CD4-positive, alpha-beta T cell (primary cell): ENCODE data around the gene OPRL1. TPM values are rescaled to one million over a fixed set of nuclear protein-coding genes. Genes with fewer than 3 reads are reported as not detected.

Source experiments
- ATAC-seq: fragments of 200-7000 bp; cut with Tn5 transposase; one replicate; pipeline ENCODE4 v1.10.0; 2022; ENCODE audit warnings: mild to moderate bottlenecking; ENCODE audit not compliant: poor library complexity
- CTCF ChIA-PET: fragments of 350-600 bp; sonication (Branson Sonifier 250); formaldehyde crosslinking; loops from one replicate; lab custom pipeline; 2021; ENCODE audit warnings: antibody characterized with exemption, inconsistent platforms; lab: Charles Lee
- POLR2A ChIA-PET: fragments of 350-600 bp; sonication (Branson Sonifier 250); formaldehyde crosslinking; loops from one replicate; lab custom pipeline; 2021; ENCODE audit warnings: antibody characterized with exemption, inconsistent platforms; lab: Charles Lee
- DNase-seq, 14 experiments: peaks; one replicate each; pipeline ENCODE4 v3.0.0-alpha.2; 2013 to 2020; ENCODE audit warnings: mixed read lengths in 2 of 14
- H3K27ac ChIP-seq, 2 donors: one replicate each; pipeline versions ENCODE4 v1.5.1 to v1.7.0; 2013; ENCODE audit warnings: low read length in 2 of 2, low read depth in 1 of 2, mild to moderate bottlenecking in 1 of 2
- H3K27me3 ChIP-seq, 2 experiments: 1 replicate in 1 of 2; 2 replicates in 1 of 2; pipeline versions ENCODE4 v1.6.1 to v1.7.0; 2013; ENCODE audit warnings: low read length in 2 of 2, control low read depth in 1 of 2, mild to moderate bottlenecking in 1 of 2, moderate library complexity in 1 of 2; ENCODE audit not compliant: insufficient read depth in 2 of 2, control insufficient read depth in 1 of 2
- H3K36me3 ChIP-seq: one replicate; pipeline ENCODE4 v1.6.1; 2013; ENCODE audit warnings: low read length, control low read depth; ENCODE audit not compliant: insufficient read depth
- H3K4me1 ChIP-seq: one replicate; pipeline ENCODE4 v1.6.1; 2013; ENCODE audit warnings: low read length, control low read depth; ENCODE audit not compliant: insufficient read depth
- H3K4me3 ChIP-seq: one replicate; pipeline ENCODE4 v1.5.1; 2013; ENCODE audit warnings: mild to moderate bottlenecking, low read length, moderate library complexity
- H3K9me3 ChIP-seq, 2 experiments: 1 replicate in 1 of 2; 2 replicates in 1 of 2; pipeline versions ENCODE4 v1.6.1 to v1.7.0; 2013; ENCODE audit warnings: low read length in 2 of 2, mild to moderate bottlenecking in 2 of 2, control low read depth in 1 of 2, moderate library complexity in 1 of 2; ENCODE audit not compliant: control insufficient read depth in 1 of 2, insufficient read depth in 1 of 2
- H3K27ac Mint-ChIP-seq: one replicate; pipeline ENCODE4 v1.8.0; 2020; ENCODE audit warnings: mixed read lengths
- H3K27me3 Mint-ChIP-seq: one replicate; pipeline ENCODE4 v1.8.0; 2021; ENCODE audit warnings: mixed read lengths
- H3K36me3 Mint-ChIP-seq: one replicate; pipeline ENCODE4 v1.8.0; 2021; ENCODE audit warnings: low read depth, mixed read lengths
- H3K4me1 Mint-ChIP-seq: one replicate; pipeline ENCODE4 v1.8.0; 2021; ENCODE audit warnings: low read depth, mixed read lengths
- H3K4me3 Mint-ChIP-seq: one replicate; pipeline ENCODE4 v1.8.0; 2020; ENCODE audit warnings: mild to moderate bottlenecking, mixed read lengths
- H3K9me3 Mint-ChIP-seq: one replicate; pipeline ENCODE4 v1.8.0; 2020; ENCODE audit warnings: mixed read lengths
- intact Hi-C, 2 experiments: fragments of 100-400 bp; cut with DNase I in 1 of 2; cut with micrococcal nuclease in 1 of 2; formaldehyde crosslinking; loops; one replicate each; pipeline versions ENCODE4 v1.15.1 to v1.9.0; 2023 to 2025; cut with DNase I, micrococcal nuclease
- total RNA-seq, 174 experiments: library from RNA in 2 of 174; stranded (reverse) in 2 of 174; gene quantifications; one replicate each; pipeline ENCODE4 v1.2.3 and lab custom pipeline; 2021 to 2026
- TF ChIP-seq, protein P1 (sequence below): fragments of 200-600 bp; IDR thresholded peaks from one replicate; pipeline ENCODE4 v1.8.0; 2022; ENCODE audit warnings: antibody characterized with exemption, mild to moderate bottlenecking

The OPRL1 gene
- total RNA-seq, 2 experiments from 2014 or later, result 1.0 to 1.2 TPM

DNA sequence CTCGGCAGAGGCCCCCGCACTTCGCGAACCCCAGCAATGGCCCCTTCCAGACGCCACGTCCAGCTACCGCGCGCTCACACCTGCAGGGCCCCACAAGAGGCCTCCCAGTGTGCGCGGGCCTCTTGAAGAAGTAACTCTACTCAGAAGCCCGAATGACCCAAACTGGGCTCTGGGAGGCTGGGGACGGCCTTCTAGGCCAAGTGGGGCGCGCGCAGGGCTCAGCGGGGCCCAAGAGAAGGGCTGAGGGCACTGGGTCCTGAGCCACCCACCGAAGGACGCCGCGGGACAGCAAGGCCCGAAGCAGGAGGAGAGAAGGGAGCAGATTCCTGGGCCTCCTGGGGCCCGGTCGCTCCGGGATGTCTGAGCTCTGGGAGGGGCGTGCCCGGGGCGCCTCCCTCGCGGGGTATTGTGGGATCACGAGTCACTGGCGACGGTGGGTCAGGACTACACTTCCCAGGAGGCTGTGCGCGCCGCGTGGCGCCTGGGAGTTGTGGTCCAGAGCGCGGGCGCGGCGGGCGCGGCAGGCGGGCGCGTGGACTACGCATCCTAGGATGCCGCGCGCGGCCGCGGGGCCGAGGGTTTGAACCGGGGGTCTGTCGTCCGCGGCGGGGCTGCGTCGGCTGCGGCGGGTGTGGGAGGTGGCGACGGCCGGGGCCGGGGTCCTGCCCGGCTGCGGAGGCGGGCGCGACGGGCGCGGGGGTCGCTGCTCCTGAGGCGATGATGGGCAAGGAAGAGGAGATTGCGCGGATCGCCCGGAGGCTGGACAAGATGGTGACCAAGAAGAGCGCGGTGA is 17.1 kb upstream of the OPRL1 start, which contains the start of gene TCEA2:
Gene TCEA2, plus strand, starts transcription at position 603 of the 793 bp plus-strand sequence. Its CDS starts 115 bp downstream, at position 718.
- ATAC-seq (peak; percentile 90), DNase-seq (peak; percentile 86 to 96 (median 94))
- H3K27ac Mint-ChIP-seq, result peak within 1 kb of the TSS; percentile 48
- peaks cover 58% of the 10 kb centered on the region for H3K4me1 ChIP-seq
- no peaks in the 10 kb centered on the region for H3K27me3 Mint-ChIP-seq
- TF ChIP-seq, protein P1, sequence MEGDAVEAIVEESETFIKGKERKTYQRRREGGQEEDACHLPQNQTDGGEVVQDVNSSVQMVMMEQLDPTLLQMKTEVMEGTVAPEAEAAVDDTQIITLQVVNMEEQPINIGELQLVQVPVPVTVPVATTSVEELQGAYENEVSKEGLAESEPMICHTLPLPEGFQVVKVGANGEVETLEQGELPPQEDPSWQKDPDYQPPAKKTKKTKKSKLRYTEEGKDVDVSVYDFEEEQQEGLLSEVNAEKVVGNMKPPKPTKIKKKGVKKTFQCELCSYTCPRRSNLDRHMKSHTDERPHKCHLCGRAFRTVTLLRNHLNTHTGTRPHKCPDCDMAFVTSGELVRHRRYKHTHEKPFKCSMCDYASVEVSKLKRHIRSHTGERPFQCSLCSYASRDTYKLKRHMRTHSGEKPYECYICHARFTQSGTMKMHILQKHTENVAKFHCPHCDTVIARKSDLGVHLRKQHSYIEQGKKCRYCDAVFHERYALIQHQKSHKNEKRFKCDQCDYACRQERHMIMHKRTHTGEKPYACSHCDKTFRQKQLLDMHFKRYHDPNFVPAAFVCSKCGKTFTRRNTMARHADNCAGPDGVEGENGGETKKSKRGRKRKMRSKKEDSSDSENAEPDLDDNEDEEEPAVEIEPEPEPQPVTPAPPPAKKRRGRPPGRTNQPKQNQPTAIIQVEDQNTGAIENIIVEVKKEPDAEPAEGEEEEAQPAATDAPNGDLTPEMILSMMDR, result no peak
- intact Hi-C loops, result loop anchor here (1.0 to 10.0 kb wide), 7 partner anchors 16 to 408 kb away; partner anchors contain the start of genes RGS19 (in 2 of the 2), ARFRP1 (in 1 of the 2), DNAJC5 (in 1 of the 2) and PRPF6 (in 1 of the 2)
- no peaks in the 10 kb centered on the region for H3K27me3 ChIP-seq
- peak within 1 kb of the TSS in 1 of 2 donors; percentile 22 for H3K27ac ChIP-seq
- peak within 1 kb of the TSS; percentile 56 for H3K4me3 ChIP-seq
- H3K9me3 ChIP-seq, result no peaks in the 10 kb centered on the region
- ChIA-PET CTCF (interaction anchor here (1.5 to 1.9 kb wide), 2 partner anchors 20 to 24 kb away, joined by 6 to 15 read pairs; no protein-coding TSS in a partner anchor), POLR2A (interaction anchor here (0.7 to 1.9 kb wide), 11 partner anchors 14 to 494 kb away, joined by 3 to 14 read pairs (median 4); partner anchors contain the start of genes LKAAEAR1, OPRL1, RGS19 and SOX18)
- no peaks in the 10 kb centered on the region for H3K9me3 Mint-ChIP-seq
- no peaks in the 10 kb centered on the region for H3K36me3 ChIP-seq
- peak within 1 kb of the TSS; percentile 85 for H3K4me3 Mint-ChIP-seq
- H3K4me1 Mint-ChIP-seq, result peaks cover 41% of the 10 kb centered on the region
- H3K36me3 Mint-ChIP-seq, result no peaks in the 10 kb centered on the region

DNA sequence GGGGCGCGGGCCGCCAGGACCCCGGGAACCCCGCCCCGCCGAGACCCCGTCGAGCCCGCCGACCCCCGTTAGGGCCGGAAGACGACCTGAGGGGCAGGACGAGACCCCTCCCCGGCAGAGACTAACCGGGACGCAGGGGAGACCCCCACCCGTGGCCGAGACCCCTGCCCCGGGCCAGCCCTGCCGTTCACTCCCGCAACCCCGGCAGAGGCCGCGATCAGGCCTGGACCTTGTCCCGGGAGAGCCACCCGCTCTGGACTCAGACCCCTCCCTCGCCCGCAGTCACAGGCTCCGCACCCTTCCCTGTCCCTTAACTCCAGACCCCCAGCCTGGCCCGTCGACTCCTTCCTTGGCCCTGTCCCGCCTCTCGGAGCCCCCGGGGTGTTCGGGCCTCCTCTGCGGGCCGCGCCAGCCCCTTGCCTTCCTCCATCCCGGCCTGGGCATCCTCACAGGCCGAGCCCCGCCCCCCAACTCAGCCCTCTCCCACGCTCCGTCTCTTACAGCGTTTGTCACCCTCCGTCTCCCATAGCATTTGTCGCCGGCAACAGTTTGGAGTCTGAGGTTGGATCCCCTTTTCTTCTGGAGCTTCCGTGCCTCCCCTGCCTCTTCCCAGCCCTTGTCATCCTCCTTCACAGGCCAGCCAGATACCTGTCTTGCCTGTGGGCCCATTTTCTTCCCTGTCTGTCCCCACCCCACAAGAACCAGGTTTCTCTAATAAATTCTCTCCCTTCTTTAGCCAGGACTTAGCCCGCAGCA is 16.3 kb upstream of the OPRL1 start:
- Mint-ChIP-seq H3K36me3 (no peaks in the 10 kb centered on the region), H3K27ac (peak overlapping the region; percentile 48), H3K4me1 (peaks cover 44% of the 10 kb centered on the region), H3K4me3 (peak overlapping the region; percentile 85), H3K9me3 (no peaks in the 10 kb centered on the region), H3K27me3 (no peaks in the 10 kb centered on the region)
- no peak for ATAC-seq
- Histone ChIP-seq H3K4me3 (peak overlapping the region; percentile 56), H3K27me3 (no peaks in the 10 kb centered on the region), H3K36me3 (no peaks in the 10 kb centered on the region), H3K27ac (no peak overlapping the region), H3K4me1 (peaks cover 60% of the 10 kb centered on the region), H3K9me3 (no peaks in the 10 kb centered on the region)
- DNase-seq, result no peak
- POLR2A ChIA-PET, result interaction anchor here (0.9 to 1.9 kb wide), 11 partner anchors 14 to 495 kb away, joined by 3 to 14 read pairs (median 4); partner anchors contain the start of genes LKAAEAR1, OPRL1, RGS19 and SAMD10
- intact Hi-C loops, result loop anchor here (1.0 to 10.0 kb wide), 7 partner anchors 15 to 409 kb away; partner anchors contain the start of genes RGS19 (in 2 of the 2), ARFRP1 (in 1 of the 2), DNAJC5 (in 1 of the 2) and PRPF6 (in 1 of the 2)
- CTCF ChIA-PET, result interaction anchor here (1.5 to 1.9 kb wide), 2 partner anchors 19 to 25 kb away, joined by 6 to 15 read pairs; no protein-coding TSS in a partner anchor
- TF ChIP-seq, protein P1, result no peak
